Stimulated activated CD8-positive, alpha-beta memory T cell treated with anti-CD3 and anti-CD28 coated beads, Interleukin-4, amount 100 ng/mL, for 4 hours (primary cell): Measurements from ENCODE around the gene OR51S1.
"Not testable (repeated sequence)": the region's sequence is repeated elsewhere in the genome, so short reads cannot be mapped to it uniquely, and the experiment has no call there.

Experiments
- DNase-seq, 2 donors: peaks; one replicate each; pipeline ENCODE4 v3.0.0-alpha.2; 2020; ENCODE audit warnings: low read depth in 2 of 2, low spot score in 1 of 2

Gene OR51S1, protein sequence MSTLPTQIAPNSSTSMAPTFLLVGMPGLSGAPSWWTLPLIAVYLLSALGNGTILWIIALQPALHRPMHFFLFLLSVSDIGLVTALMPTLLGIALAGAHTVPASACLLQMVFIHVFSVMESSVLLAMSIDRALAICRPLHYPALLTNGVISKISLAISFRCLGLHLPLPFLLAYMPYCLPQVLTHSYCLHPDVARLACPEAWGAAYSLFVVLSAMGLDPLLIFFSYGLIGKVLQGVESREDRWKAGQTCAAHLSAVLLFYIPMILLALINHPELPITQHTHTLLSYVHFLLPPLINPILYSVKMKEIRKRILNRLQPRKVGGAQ

DNA sequence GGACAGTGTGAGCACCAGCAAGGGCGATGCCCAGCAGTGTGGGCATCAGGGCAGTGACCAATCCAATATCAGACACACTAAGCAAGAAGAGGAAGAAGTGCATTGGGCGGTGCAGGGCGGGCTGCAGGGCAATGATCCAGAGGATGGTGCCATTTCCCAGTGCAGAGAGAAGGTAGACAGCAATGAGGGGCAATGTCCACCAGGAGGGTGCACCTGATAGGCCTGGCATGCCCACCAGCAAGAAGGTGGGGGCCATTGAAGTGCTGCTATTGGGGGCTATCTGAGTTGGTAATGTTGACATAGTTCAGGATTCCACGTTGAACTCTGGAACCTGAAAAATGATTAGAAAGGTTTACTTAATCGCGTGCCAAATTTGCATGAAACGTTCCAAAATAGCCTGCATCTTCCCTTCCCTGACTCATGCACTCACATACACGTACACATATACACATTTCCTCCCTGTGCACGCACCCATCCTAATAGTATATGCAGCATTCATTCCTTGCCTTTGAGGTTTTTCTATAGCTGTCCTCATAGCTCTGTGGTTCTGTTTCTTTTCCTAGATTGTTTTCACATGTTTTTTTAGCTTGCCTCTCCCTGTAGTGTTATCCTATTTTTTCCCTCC, at the start of gene OR51S1:
Gene OR51S1, minus strand, starts transcription at position 301 of the 625 bp plus-strand sequence. Its CDS starts 0 bp downstream, at position 301.
- DNase-seq = no peak

- DNase-seq = no peak
Measured at GRCh38 chr11:4891996-4892640, 43.1 kb upstream of the OR51S1 start.

DNA sequence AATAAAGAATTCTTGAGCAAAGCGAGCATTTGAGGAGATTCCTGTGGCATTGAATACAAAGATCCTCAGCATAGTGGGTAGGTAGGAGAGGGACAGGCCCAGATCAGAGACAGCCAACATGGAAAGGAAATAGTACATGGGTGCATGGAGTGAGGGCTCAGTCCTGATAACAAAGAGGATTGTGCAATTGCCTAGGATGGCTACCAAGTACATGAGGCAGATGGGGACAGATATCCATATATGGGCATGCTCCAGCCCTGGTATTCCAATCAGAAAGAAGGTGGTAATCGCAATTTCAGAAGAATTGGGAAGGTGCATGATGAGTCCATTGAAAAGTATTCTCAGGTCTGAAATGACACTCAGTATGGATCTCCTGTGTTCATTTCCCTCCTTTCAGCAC, 41.3 kb upstream of the OR51S1 start:
- no peak for DNase-seq

DNA sequence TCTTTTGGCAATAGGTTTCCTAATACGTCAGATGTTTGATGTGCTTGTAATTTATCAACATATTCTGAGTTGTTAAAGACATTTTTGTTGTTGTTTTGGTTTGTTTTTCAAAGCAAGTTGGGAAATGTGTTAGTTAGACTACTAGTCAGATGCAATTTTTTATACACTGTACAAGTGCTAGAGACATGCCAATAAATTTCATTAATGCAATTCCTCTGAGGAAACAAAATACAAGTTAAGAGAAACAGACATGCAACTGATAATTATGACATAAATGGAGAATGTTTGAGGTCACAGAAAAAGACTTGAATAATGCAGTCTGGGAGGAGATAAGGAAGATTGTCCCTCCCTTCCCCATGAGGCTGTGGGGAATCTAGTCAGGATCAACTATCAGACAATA, 38.6 kb upstream of the OR51S1 start:
- DNase-seq = no peak

DNA sequence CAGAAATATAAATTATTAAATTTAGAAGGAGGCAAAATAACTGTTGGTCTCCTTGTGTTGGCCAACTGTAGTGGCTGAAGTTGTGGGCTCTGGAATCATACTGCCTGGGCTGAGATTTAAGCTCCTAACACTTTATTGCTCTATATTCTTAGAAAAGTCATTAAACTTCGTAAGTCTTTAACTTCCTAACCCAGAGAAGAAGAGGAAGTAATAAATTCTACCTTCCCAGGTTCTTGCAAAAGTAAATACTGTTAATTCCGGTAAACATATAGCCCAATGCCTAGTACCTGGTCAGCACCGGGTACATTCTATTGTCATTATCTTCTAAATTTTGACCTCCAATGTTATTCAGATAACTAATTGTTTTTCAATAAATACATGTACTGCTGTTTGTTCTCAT, 37.2 kb upstream of the OR51S1 start:
- DNase-seq = no peak

DNA sequence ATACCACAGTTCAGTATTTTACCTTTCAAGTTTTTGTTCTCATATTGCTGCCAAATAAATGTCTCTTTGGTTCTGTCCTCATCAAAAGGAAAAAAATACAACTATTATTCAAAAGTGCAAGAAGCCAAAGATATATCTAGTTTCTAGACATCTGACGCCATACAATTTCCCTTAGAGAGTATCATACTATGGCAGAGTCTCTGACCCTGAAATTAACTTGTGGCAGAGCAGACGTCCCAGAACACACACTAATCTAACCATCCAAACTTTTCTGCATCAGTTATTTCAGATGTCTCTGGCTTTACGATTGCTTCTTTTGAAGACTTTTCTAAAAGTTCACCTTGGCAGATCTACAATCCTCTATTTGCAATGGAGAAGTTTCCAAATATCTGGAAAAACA, 35.4 kb upstream of the OR51S1 start:
- no peak for DNase-seq

DNA sequence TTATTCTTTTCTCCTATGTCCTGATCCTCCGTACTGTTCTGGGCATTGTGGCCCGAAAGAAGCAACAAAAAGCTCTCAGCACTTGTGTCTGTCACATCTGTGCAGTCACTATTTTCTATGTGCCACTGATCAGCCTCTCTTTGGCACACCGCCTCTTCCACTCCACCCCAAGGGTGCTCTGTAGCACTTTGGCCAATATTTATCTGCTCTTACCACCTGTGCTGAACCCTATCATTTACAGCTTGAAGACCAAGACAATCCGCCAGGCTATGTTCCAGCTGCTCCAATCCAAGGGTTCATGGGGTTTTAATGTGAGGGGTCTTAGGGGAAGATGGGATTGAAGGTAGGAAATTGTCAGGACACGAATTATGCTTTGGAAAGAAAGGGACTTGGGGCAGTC, 33.5 kb upstream of the OR51S1 start:
- DNase-seq = no peak

DNA sequence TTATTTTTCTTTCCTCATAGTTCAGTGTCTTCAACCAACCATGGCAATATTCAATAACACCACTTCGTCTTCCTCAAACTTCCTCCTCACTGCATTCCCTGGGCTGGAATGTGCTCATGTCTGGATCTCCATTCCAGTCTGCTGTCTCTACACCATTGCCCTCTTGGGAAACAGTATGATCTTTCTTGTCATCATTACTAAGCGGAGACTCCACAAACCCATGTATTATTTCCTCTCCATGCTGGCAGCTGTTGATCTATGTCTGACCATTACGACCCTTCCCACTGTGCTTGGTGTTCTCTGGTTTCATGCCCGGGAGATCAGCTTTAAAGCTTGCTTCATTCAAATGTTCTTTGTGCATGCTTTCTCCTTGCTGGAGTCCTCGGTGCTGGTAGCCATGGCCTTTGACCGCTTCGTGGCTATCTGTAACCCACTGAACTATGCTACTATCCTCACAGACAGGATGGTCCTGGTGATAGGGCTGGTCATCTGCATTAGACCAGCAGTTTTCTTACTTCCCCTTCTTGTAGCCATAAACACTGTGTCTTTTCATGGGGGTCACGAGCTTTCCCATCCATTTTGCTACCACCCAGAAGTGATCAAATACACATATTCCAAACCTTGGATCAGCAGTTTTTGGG, 33.0 kb upstream of the OR51S1 start, which contains the start of gene OR51T1:
Gene OR51T1, plus strand, starts transcription at position 41 of the 641 bp plus-strand sequence. Its CDS starts 0 bp downstream, at position 41.
- DNase-seq = no peak

GRCh38 chr11:4881188-4881587, 32.2 kb upstream of the OR51S1 start:
- no peak for DNase-seq

- DNase-seq = no peak
Measured at GRCh38 chr11:4865855-4866254, 16.8 kb upstream of the OR51S1 start.

DNA sequence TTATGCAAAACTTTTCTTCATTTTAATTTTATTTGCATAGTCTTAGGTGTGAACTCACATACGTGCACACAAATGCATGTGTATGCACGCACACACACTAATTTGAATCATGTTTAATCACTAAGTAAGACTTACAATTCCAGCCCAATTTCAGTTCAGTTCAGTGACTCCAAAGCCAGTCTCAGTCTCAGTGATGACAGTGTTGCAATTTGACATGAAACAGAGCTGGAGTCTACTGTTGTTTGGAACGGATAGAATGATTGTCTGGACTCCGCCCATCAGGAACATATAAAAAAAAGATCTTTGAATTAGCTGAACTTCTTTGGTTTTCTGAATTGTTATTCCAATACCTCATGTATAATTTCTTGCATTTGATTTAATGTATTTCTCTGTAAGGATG, 14.9 kb upstream of the OR51S1 start:
- no peak for DNase-seq

- no peak for DNase-seq
Measured at GRCh38 chr11:4862447-4863236, 13.6 kb upstream of the OR51S1 start.

DNA sequence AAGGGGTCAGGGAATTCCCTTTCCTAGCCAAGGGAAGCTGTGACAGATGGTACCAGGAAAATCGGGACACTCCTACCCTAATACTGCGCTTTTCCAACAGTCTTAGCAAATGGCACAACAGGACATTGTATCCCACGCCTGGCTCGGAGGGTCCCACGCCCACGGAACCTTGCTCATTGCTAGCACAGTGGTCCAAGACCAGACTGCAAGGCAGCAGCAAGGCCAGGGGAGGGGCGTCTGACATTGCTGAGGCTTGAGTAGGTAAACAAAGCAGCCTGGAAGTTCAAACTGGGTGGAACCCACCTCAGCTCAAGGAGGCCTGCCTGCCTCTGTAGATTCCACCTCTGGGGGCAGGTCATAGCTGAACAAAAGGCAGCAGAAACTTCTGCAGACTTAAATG, 5.3 kb upstream of the OR51S1 start:
- not testable (repeated sequence) for DNase-seq

DNA sequence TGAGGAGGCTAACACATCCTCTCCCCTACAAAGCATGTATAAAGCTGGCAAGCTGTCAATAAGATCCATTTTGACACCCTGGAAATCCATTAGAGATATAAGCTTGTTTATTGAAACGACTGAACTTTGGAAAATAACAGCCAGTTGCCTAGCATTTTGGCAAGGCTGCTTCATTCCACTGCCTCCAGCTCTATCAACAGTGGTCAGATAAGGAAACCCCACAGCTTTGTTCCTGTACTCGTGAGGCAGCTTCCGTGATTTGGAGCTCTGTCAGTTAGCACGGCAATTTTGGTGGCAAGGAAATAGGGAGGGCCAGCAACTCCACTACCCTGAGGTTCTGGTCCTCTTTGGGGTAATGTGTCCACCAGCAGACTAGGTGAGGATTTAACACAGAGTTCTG, 2.0 kb upstream of the OR51S1 start:
- no peak for DNase-seq

- DNase-seq = no peak
Measured at GRCh38 chr11:4839851-4840549, 9.0 kb downstream of the OR51S1 start.

DNA sequence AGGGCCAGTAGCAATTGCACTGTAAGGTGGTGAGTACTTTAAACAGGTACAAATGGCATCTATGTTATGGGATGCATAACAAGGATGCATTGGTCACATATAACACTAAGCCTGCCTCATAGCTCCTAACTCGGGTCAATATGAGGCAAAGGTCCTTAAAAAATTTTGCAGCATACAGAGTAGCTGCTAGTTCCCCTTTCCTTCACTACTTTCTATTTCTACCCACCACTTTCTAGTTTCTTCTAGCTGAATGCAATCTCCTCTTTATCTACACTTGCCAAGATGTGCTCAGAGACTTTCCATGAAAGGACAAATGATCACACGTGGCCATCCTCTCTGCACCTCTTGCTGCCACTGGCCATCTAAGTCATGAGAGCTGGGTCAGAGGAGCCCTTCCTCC, 18.1 kb downstream of the OR51S1 start:
- no peak for DNase-seq

GRCh38 chr11:4830346-4830745, 18.7 kb downstream of the OR51S1 start:
- no peak for DNase-seq

GRCh38 chr11:4826425-4826824, 22.6 kb downstream of the OR51S1 start:
- DNase-seq = no peak

DNA sequence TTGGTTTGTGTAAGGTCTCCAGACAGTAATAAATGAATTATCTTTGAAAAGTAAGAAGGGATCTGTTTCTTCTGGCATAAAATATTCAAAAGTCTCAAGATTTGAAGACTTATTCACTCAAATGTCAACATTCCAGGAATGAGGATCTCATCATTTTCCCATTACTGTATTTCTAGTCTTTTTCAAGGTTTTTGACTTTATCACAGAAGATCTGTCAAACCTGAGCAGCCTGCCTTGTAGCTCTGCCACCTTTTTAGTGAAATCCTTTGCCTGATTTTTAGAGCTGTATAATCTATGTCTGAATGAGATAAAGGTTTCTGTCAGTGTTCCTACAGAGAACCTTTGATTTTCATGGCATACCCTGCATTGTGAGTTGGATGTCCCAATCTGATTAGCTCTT, 23.9 kb downstream of the OR51S1 start:
- no peak for DNase-seq

- no peak for DNase-seq
Measured at GRCh38 chr11:4821021-4821420, 28.0 kb downstream of the OR51S1 start, which contains the start of gene OR51F2. Gene OR51F2, plus strand, starts transcription at chr11:4821321. Its CDS starts 101 bp downstream, at chr11:4821422.
